Gastrocnemius medialis (tissue), 4 donors: ENCODE data around the gene ANKRD16.

Source experiments
- POLR2A ChIP-seq, 2 donors: fragments of 450-650 bp; IDR thresholded peaks; one replicate each; pipeline ENCODE4 v1.6.1; 2017; ENCODE audit warnings: antibody characterized with exemption in 2 of 2, mild to moderate bottlenecking in 2 of 2, moderate library complexity in 2 of 2
- TF ChIP-seq, protein P1 (sequence below), 5 experiments: fragments of 450-650 bp in 3 of 5; fragments of 200-600 bp in 2 of 5; sonication (generic) in 2 of 5; IDR thresholded peaks in 4 of 5; conservative IDR thresholded peaks in 1 of 5; 1 replicate in 4 of 5; 2 replicates in 1 of 5; pipeline ENCODE4 v1.5.1; 2016 to 2019; ENCODE audit warnings: antibody characterized with exemption in 5 of 5, mild to moderate bottlenecking in 3 of 5, moderate library complexity in 3 of 5

DNA sequence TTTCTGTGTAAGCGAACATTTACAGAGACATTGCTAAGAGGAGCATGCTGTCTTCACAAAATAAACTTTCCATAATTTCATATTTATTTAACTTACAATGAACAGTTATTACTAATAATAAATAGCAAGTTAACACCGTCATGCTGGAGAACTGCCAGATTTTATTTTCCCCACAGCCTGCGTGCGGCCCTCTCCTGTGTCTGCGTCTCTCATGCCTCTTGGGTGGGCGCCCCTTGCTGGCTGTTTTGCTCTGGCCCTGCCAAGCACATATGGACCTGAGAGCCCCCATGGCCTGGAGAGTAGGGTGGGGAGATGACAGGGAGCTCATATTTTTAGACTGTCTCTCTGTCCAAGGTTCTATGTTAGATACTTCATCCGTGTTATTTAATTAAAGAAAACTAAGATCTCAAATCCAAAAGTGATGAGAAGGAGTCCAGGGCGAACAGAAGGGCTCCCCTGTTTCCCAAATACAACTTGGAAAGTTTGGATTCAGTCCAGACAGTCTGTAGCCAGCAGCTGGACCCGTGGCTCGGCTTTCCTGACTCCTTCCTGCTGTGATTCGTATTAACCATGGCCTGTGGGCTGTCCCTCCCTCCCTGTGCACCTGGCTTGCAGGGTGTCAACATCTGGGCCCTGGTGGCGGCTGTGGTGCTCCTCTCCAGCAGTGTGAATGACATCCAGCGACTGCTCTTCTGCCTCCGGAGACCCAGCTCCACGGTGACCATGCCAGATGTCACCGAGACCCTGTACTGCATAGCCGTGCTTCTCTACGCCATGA is 20.8 kb upstream of the ANKRD16 start:
- TF ChIP-seq, protein P1, sequence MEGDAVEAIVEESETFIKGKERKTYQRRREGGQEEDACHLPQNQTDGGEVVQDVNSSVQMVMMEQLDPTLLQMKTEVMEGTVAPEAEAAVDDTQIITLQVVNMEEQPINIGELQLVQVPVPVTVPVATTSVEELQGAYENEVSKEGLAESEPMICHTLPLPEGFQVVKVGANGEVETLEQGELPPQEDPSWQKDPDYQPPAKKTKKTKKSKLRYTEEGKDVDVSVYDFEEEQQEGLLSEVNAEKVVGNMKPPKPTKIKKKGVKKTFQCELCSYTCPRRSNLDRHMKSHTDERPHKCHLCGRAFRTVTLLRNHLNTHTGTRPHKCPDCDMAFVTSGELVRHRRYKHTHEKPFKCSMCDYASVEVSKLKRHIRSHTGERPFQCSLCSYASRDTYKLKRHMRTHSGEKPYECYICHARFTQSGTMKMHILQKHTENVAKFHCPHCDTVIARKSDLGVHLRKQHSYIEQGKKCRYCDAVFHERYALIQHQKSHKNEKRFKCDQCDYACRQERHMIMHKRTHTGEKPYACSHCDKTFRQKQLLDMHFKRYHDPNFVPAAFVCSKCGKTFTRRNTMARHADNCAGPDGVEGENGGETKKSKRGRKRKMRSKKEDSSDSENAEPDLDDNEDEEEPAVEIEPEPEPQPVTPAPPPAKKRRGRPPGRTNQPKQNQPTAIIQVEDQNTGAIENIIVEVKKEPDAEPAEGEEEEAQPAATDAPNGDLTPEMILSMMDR (IDR thresholded peaks at IDR 0.05 in 4 of 5, conservative IDR thresholded peaks at IDR 0.05 in 1 of 5) = no peak
- TF ChIP-seq POLR2A (IDR thresholded peaks at IDR 0.05) = no peak
